Astrocyte of the hippocampus (primary cell): ENCODE data around the gene SPRR1A.

Source experiments
- DNase-seq: peaks from one replicate; pipeline ENCODE4 v3.0.0; 2011; ENCODE audit warnings: low read depth, low spot score

The SPRR1A gene

GRCh38 chr1:153028766-153029165, 44.9 kb downstream of the SPRR1A start:
- no peak for DNase-seq

- no peak for DNase-seq
These were observed 47.0 kb downstream of the SPRR1A start, which contains the start of gene SPRR1B for GRCh38 chr1:153030895-153031294. Gene SPRR1B (plus strand): TSS chr1:153031203. CDS start chr1:153032346, 1,143 bp downstream.

- no peak for DNase-seq
These were observed 48.2 kb downstream of the SPRR1A start for GRCh38 chr1:153032073-153032472.

GRCh38 chr1:153032677-153033308, 48.9 kb downstream of the SPRR1A start:
- DNase-seq, result peak; percentile 61

GRCh38 chr1:153035211-153035610, 51.3 kb downstream of the SPRR1A start:
- DNase-seq, result no peak
